ENCODE measurements around the gene RAB20.
"Not testable (repeated sequence)": the region's sequence is repeated elsewhere in the genome, so short reads cannot be mapped to it uniquely, and the experiment has no call there.

The RAB20 gene

DNA sequence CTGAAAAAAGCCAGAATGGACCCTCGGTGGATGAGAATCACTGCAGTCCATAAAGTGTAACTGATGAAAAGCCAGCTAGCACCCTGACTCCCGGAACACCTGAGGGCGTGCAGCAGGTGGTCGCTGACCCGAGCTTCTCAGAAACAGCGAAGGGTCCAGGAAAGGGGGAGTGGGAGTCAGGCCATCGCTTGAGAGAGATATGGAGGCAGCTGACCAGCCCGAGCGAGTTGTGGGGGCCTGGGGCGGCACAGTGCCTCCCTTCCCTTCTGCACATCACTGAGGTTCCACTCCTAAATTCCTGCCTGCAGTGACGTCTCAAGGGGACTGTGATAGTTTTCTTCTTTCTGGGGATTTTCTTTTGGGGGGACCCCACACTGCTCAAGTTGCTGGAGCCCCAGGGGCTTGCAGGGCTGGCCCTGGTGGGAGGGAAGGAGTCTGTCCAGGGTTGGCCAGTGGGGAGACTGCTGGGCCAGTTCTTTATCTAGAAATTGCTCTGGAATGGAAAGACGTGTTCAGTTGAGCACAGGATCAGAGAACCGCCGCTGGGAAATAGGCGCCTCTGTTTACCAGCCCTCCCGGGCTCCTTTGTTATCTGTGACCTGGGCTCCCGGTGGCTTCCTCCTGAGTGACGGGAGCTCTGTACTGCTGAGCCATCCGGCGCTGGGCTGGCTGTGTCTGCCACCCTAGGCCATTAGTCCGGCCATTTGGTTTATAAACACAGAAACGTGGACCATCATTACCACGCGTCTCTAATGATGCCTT lies 71.3 kb downstream of the RAB20 start:
- Mint-ChIP-seq H3K9me3 (no peaks in the 10 kb centered on the region), H3K27ac (no peak overlapping the region), H3K27me3 (ENCODE audit: low read depth, poor library complexity) (peaks cover 10% of the 10 kb centered on the region), H3K4me3 (no peak overlapping the region), H3K36me3 (ENCODE audit: low read depth) (peaks cover 74% of the 10 kb centered on the region), H3K4me1 (peaks cover 26% of the 10 kb centered on the region)
- no peak for DNase-seq
- TF ChIP-seq, protein P1, sequence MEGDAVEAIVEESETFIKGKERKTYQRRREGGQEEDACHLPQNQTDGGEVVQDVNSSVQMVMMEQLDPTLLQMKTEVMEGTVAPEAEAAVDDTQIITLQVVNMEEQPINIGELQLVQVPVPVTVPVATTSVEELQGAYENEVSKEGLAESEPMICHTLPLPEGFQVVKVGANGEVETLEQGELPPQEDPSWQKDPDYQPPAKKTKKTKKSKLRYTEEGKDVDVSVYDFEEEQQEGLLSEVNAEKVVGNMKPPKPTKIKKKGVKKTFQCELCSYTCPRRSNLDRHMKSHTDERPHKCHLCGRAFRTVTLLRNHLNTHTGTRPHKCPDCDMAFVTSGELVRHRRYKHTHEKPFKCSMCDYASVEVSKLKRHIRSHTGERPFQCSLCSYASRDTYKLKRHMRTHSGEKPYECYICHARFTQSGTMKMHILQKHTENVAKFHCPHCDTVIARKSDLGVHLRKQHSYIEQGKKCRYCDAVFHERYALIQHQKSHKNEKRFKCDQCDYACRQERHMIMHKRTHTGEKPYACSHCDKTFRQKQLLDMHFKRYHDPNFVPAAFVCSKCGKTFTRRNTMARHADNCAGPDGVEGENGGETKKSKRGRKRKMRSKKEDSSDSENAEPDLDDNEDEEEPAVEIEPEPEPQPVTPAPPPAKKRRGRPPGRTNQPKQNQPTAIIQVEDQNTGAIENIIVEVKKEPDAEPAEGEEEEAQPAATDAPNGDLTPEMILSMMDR (IDR thresholded peaks at IDR 0.05), result no peak

DNA sequence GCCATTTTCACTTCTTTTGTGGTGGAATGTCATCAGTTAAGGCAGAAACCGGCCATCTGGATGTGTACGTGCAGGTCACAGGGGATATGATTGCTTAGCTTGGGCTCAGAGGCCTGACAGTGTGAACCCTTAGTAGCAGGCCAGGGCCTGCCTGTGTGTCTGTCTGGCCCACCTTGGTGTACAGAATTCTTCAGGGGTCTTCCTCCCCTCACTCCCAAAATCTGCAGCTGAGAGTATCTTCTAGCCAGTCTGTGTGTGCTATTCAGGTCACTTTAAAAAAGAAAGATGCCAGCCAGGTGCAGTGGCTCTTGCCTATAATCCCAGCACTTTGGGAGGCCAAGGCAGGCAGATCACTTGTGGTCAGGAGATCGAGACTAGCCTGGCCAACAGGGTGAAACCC lies 74.6 kb downstream of the RAB20 start:
- H3K27ac Mint-ChIP-seq, result not testable (repeated sequence)

DNA sequence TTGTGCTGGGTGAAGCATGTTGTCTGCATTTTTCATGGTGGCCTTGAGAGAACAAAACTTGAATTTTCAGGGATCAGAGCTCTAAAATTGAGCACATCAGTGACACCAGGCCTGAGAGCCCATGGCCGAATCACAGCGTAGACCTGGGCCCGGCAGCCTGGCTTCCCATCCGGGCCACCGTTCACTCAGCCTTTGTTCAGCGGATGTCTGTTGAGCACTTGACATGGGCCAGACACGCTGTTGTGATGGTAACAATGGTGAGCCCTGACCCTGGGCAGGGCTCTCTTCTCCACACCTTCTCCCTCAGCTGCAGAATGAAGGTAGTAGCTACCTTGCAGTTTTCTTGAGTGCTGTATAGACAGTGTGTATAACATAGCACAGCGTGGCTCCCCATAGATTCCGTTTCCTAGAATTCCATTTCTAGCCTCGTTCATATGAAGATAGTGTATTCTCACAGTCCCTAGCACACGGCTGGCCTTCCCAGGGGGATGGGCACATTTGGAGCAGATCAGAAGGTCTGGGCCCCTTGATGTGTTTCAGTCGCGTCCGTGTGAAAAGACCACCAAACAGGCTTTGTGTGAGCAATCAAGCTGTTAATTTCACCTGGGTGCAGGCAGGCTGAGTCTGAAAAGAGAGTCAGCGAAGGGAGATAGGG lies 75.3 kb downstream of the RAB20 start:
- Mint-ChIP-seq H3K4me1 (peaks cover 18% of the 10 kb centered on the region), H3K4me3 (no peak overlapping the region), H3K27ac (peak overlapping the region; percentile 80), H3K9me3 (no peaks in the 10 kb centered on the region), H3K36me3 (ENCODE audit: low read depth) (peaks cover 71% of the 10 kb centered on the region), H3K27me3 (ENCODE audit: low read depth, poor library complexity) (peaks cover 7% of the 10 kb centered on the region)
- TF ChIP-seq, protein P1 (IDR thresholded peaks at IDR 0.05), result no peak
- no peak for DNase-seq

More for the DNA sequence above, 74.6 kb downstream of the RAB20 start:
- H3K4me3 Mint-ChIP-seq; H3K9me3 Mint-ChIP-seq; DNase-seq; H3K27me3 Mint-ChIP-seq (ENCODE audit: low read depth, poor library complexity): not testable (repeated sequence)
- H3K36me3 Mint-ChIP-seq (ENCODE audit: low read depth), result peaks cover 73% of the 10 kb centered on the region
- peaks cover 18% of the 10 kb centered on the region for H3K4me1 Mint-ChIP-seq

DNA sequence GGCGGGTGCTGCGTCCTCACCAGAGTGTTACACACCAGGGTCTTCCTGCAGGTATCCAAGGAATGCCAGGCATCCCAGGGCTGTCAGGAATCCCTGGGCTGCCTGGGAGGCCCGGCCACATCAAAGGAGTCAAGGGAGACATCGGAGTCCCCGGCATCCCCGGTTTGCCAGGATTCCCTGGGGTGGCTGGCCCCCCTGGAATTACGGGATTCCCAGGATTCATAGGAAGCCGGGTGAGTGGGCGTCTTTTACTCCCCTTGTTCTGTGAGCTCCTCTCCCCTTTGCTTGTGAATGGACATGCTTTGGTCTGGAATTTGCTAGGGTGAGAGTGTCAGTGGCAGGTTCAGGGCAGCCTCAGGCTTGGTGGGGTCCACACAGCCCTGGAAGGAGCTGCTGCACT lies 75.9 kb downstream of the RAB20 start:
- Mint-ChIP-seq H3K4me3 (no peak overlapping the region), H3K9me3 (no peaks in the 10 kb centered on the region), H3K27me3 (ENCODE audit: low read depth, poor library complexity) (peaks cover 7% of the 10 kb centered on the region), H3K27ac (no peak overlapping the region), H3K4me1 (peaks cover 18% of the 10 kb centered on the region), H3K36me3 (ENCODE audit: low read depth) (peaks cover 70% of the 10 kb centered on the region)
- DNase-seq, result peak; percentile 67
- TF ChIP-seq, protein P1 (IDR thresholded peaks at IDR 0.05), result no peak

GRCh38 chr13:110484290-110485048 lies 77.1 kb downstream of the RAB20 start:
- peaks cover 24% of the 10 kb centered on the region for H3K4me1 Mint-ChIP-seq
- no peak for DNase-seq
- H3K36me3 Mint-ChIP-seq (ENCODE audit: low read depth), result peaks cover 58% of the 10 kb centered on the region
- no peak overlapping the region for H3K4me3 Mint-ChIP-seq
- no peaks in the 10 kb centered on the region for H3K9me3 Mint-ChIP-seq
- TF ChIP-seq, protein P1 (IDR thresholded peaks at IDR 0.05), result no peak
- peak overlapping the region; percentile 39 for H3K27ac Mint-ChIP-seq
- peaks cover 7% of the 10 kb centered on the region for H3K27me3 Mint-ChIP-seq (ENCODE audit: low read depth, poor library complexity)

DNA sequence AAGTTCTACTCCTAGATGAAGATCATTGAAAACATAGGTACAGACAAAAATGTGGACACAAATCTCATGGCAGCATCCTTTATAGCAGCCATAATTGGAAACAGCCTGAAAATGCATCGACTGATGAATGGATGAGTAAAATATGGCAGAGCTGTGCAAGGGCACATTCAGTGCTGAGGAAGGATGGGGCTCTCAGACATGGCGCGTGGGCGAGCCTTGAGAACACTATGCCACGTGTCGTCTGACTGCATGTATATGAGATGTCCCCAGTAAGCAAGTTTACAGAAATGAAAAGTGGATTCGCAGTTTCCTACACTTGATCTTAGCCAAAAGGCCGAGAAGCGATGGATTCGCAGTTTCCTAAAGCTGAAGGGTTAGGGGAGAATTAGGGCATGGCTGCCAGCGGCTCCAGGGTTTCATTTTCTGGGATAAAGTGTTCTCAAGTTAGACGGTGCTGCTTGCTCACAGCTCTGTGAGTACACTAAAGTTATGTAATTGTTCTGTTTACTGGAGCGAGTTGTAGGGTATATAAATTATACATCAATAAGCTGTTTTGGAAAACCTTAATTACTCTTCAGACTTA lies 78.0 kb downstream of the RAB20 start:
- Mint-ChIP-seq H3K36me3 (ENCODE audit: low read depth) (peaks cover 48% of the 10 kb centered on the region), H3K27me3 (ENCODE audit: low read depth, poor library complexity) (peaks cover 7% of the 10 kb centered on the region), H3K9me3 (no peaks in the 10 kb centered on the region), H3K4me1 (peaks cover 31% of the 10 kb centered on the region), H3K27ac (no peak overlapping the region), H3K4me3 (no peak overlapping the region)
- TF ChIP-seq, protein P1 (IDR thresholded peaks at IDR 0.05), result no peak
- no peak for DNase-seq

Measured in nephron progenitor cell (in vitro differentiated cells).